Neural cell (in vitro differentiated cells): Measurements from ENCODE around the gene ATP1A2. TPM values are rescaled to one million over a fixed set of nuclear protein-coding genes. Genes with fewer than 3 reads are reported as not detected.

ENCODE experiments used
- H2AFZ ChIP-seq: fragments of 200-600, 300-800 bp; sonication (generic), shearing (Covaris generic); 2 replicates; pipeline ENCODE4 v1.6.0; 2014; ENCODE audit warnings: low read depth, mild to moderate bottlenecking, antibody characterized with exemption, low read length, moderate library complexity
- H3F3A ChIP-seq: fragments of 200-600 bp; shearing (Covaris generic); 2 replicates; pipeline ENCODE4 v1.6.1; 2016; ENCODE audit warnings: mild to moderate bottlenecking, moderate library complexity, mixed read lengths, antibody characterized with exemption, low read length; ENCODE audit not compliant: insufficient read depth, poor library complexity, severe bottlenecking
- H3K27ac ChIP-seq: fragments of 200-600, 300-800 bp; sonication (generic), shearing (Covaris generic); 2 replicates; pipeline ENCODE4 v1.5.1; 2014; ENCODE audit warnings: mild to moderate bottlenecking, low read length, moderate library complexity
- H3K27me3 ChIP-seq: fragments of 300-800, 200-600 bp; sonication (generic), shearing (Covaris generic); 2 replicates; pipeline ENCODE4 v1.6.0; 2014; ENCODE audit warnings: mild to moderate bottlenecking, low read depth, low read length, moderate library complexity; ENCODE audit not compliant: insufficient read depth
- H3K36me3 ChIP-seq: fragments of 300-800, 200-600 bp; sonication (generic), shearing (Covaris generic); 2 replicates; pipeline ENCODE4 v1.5.1; 2014; ENCODE audit warnings: mild to moderate bottlenecking, antibody characterized with exemption, low read length, moderate library complexity; ENCODE audit not compliant: insufficient read depth
- H3K4me2 ChIP-seq: fragments of 300-800, 200-600 bp; sonication (generic), shearing (Covaris generic); 2 replicates; pipeline ENCODE4 v1.6.0; 2014; ENCODE audit warnings: mild to moderate bottlenecking, low read length
- H3K4me3 ChIP-seq: fragments of 300-800, 200-600 bp; sonication (generic), shearing (Covaris generic); 2 replicates; pipeline ENCODE4 v1.5.1; 2014; ENCODE audit warnings: mild to moderate bottlenecking, low read length, moderate library complexity
- H3K79me2 ChIP-seq: fragments of 200-600 bp; shearing (Covaris generic); replicated peaks from 2 replicates; pipeline ENCODE4 v1.6.0; 2014; ENCODE audit warnings: mild to moderate bottlenecking, low read length, moderate library complexity; ENCODE audit not compliant: insufficient read depth
- H3K9ac ChIP-seq: fragments of 300-800, 200-600 bp; sonication (generic), shearing (Covaris generic); 2 replicates; pipeline ENCODE4 v1.6.1; 2016; ENCODE audit warnings: mild to moderate bottlenecking, low read length, mixed read lengths
- H3K9me2 ChIP-seq: fragments of 200-600 bp; shearing (Covaris generic); 2 replicates; pipeline ENCODE4 v1.6.1; 2016; ENCODE audit warnings: mild to moderate bottlenecking, low read length, mixed read lengths; ENCODE audit not compliant: insufficient read depth
- H3K9me3 ChIP-seq: fragments of 200-600, 300-800 bp; sonication (generic), shearing (Covaris generic); 2 replicates; pipeline ENCODE4 v1.6.1; 2016; ENCODE audit warnings: mild to moderate bottlenecking, mixed run types, low read length, moderate library complexity, mixed read lengths
- H4K20me1 ChIP-seq: fragments of 200-600 bp; shearing (Covaris generic); 2 replicates; pipeline ENCODE4 v1.6.1; 2016; ENCODE audit warnings: mild to moderate bottlenecking, mixed run types; ENCODE audit not compliant: insufficient read depth
- CTCF ChIP-seq: fragments of 450-650 bp; IDR thresholded peaks from 2 replicates; pipeline ENCODE4 v1.5.1; 2014; ENCODE audit warnings: antibody characterized with exemption, mild to moderate bottlenecking, moderate library complexity; ENCODE audit not compliant: poor library complexity, severe bottlenecking
- EP300 ChIP-seq: fragments of 450-650 bp; conservative IDR thresholded peaks from 2 replicates; pipeline ENCODE4 v1.6.1; 2014; ENCODE audit warnings: antibody characterized with exemption, mild to moderate bottlenecking, moderate library complexity; ENCODE audit not compliant: poor library complexity, severe bottlenecking
- EZH2 ChIP-seq: fragments of 200-600, 300-800 bp; shearing (Covaris generic), sonication (generic); IDR thresholded peaks from 2 replicates; pipeline ENCODE4 v1.6.1; 2014; ENCODE audit warnings: antibody characterized with exemption, low read length, borderline replicate concordance, mild to moderate bottlenecking; ENCODE audit not compliant: insufficient read depth, poor library complexity, severe bottlenecking
- MXI1 ChIP-seq: fragments of 450-650 bp; conservative IDR thresholded peaks from 2 replicates; pipeline ENCODE4 v1.6.1; 2014; ENCODE audit warnings: antibody characterized with exemption, mild to moderate bottlenecking; ENCODE audit not compliant: poor library complexity, severe bottlenecking
- POLR2AphosphoS5 ChIP-seq: IDR thresholded peaks from 2 replicates; pipeline ENCODE4 v1.6.1; 2012
- RAD21 ChIP-seq: fragments of 450-650 bp; conservative IDR thresholded peaks from 2 replicates; pipeline ENCODE4 v1.6.1; 2014; ENCODE audit warnings: antibody characterized with exemption, mild to moderate bottlenecking, moderate library complexity
- REST ChIP-seq: IDR thresholded peaks from 2 replicates; pipeline ENCODE4 v1.6.1; 2012; ENCODE audit warnings: borderline replicate concordance
- SMC3 ChIP-seq: fragments of 450-650 bp; conservative IDR thresholded peaks from 2 replicates; pipeline ENCODE4 v1.6.1; 2014; ENCODE audit warnings: antibody characterized with exemption, mild to moderate bottlenecking, moderate library complexity; ENCODE audit not compliant: poor library complexity
- TAF1 ChIP-seq: IDR thresholded peaks from 2 replicates; pipeline ENCODE4 v1.6.1; 2012; ENCODE audit warnings: low read depth
- polyA plus RNA-seq: library from polyadenylated mRNA; depleted of rRNA; stranded (reverse); fragments of >200 nt; gene quantifications from 2 replicates; pipeline ENCODE4 v1.2.3, GENCODE V29; 2014

ATP1A2 gene
- polyA plus RNA-seq, 1 donor from 2014 or later: 0.12 TPM

GRCh38 chr1:160092366-160093068, 23.0 kb upstream of the ATP1A2 start:
- H3K36me3 ChIP-seq: no peaks in the 10 kb centered on the region
- H3K9ac ChIP-seq: no peak overlapping the region
- H3K27ac ChIP-seq: no peak overlapping the region

GRCh38 chr1:160093069-160093395, 22.5 kb upstream of the ATP1A2 start:
- no peaks in the 10 kb centered on the region for H3K27me3 ChIP-seq
- no peak overlapping the region for H2AFZ ChIP-seq
- H3K9ac ChIP-seq: no peak overlapping the region
- H4K20me1 ChIP-seq: no peaks in the 10 kb centered on the region
- no peaks in the 10 kb centered on the region for H3K9me2 ChIP-seq
- H3K4me2 ChIP-seq: no peak overlapping the region
- no peak overlapping the region for H3K4me3 ChIP-seq
- no peaks in the 10 kb centered on the region for H3F3A ChIP-seq
- no peaks in the 10 kb centered on the region for H3K36me3 ChIP-seq
- H3K27ac ChIP-seq: no peak overlapping the region
- no peaks in the 10 kb centered on the region for H3K79me2 ChIP-seq
- H3K9me3 ChIP-seq: no peaks in the 10 kb centered on the region
- TF ChIP-seq TAF1 (no peak), EP300 (no peak), EZH2 (no peak), POLR2AphosphoS5 (no peak), CTCF (no peak), MXI1 (no peak)

More at GRCh38 chr1:160092366-160093068, 23.0 kb upstream of the ATP1A2 start:
- Histone ChIP-seq H3F3A (no peaks in the 10 kb centered on the region), H3K9me3 (no peaks in the 10 kb centered on the region), H3K79me2 (no peaks in the 10 kb centered on the region), H3K27me3 (no peaks in the 10 kb centered on the region), H2AFZ (no peak overlapping the region), H4K20me1 (no peaks in the 10 kb centered on the region), H3K4me3 (no peak overlapping the region), H3K4me2 (no peak overlapping the region), H3K9me2 (no peaks in the 10 kb centered on the region)
- TF ChIP-seq POLR2AphosphoS5 (no peak), REST (no peak), EZH2 (no peak), SMC3 (no peak), EP300 (no peak), TAF1 (no peak), MXI1 (no peak), RAD21 (no peak), CTCF (no peak)
